Skin epidermis (tissue), 12 donors: Measurements from ENCODE around the gene RPL35.
"Not testable (repeated sequence)": the region's sequence is repeated elsewhere in the genome, so short reads cannot be mapped to it uniquely, and the experiment has no call there.

Experiments
- H3K27ac ChIP-seq, 21 experiments: fragments of 200-600 bp; sonication (generic) in 11 of 21; one replicate each; pipeline ENCODE4 v1.5.0; 2020; ENCODE audit warnings: mild to moderate bottlenecking in 3 of 21, inconsistent platforms in 2 of 21, moderate library complexity in 2 of 21
- H3K4me3 ChIP-seq, 7 experiments: fragments of 200-600 bp; sonication (generic) in 2 of 7; one replicate each; pipeline ENCODE4 v1.5.0; 2020; ENCODE audit warnings: inconsistent platforms in 2 of 7, mild to moderate bottlenecking in 2 of 7, moderate library complexity in 1 of 7

The RPL35 gene

GRCh38 chr9:124854822-124855221 is 6.9 kb downstream of the RPL35 start:
- Histone ChIP-seq H3K4me3 (no peak overlapping the region), H3K27ac (no peak overlapping the region)

DNA sequence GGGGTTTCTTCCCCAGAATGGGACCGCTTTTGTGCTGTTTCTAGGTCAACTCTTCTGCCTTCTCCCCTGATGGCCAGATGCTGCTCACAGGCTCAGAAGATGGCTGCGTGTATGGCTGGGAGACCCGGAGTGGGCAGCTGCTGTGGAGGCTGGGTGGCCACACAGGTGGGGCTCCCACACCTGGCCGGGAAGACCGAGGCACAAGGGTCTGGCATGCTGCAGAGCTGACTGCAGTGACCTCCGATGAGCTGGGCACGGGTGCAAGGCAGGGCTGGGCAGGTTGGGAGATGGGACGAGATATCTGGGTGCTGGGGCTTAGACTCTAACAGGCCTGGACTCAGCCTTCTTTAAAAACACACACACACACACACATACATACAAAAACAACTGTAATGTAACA is 7.6 kb downstream of the RPL35 start:
- Histone ChIP-seq H3K27ac (peak overlapping the region in 1 of 21 experiments; percentile 47), H3K4me3 (no peak overlapping the region)

- Histone ChIP-seq H3K4me3 (peak overlapping the region; percentile 28 to 44 (median 35)), H3K27ac (peak overlapping the region in 11 of 21 experiments; percentile 7 to 70 (median 27))
Observed at GRCh38 chr9:124853605-124854143, 8.1 kb downstream of the RPL35 start.

DNA sequence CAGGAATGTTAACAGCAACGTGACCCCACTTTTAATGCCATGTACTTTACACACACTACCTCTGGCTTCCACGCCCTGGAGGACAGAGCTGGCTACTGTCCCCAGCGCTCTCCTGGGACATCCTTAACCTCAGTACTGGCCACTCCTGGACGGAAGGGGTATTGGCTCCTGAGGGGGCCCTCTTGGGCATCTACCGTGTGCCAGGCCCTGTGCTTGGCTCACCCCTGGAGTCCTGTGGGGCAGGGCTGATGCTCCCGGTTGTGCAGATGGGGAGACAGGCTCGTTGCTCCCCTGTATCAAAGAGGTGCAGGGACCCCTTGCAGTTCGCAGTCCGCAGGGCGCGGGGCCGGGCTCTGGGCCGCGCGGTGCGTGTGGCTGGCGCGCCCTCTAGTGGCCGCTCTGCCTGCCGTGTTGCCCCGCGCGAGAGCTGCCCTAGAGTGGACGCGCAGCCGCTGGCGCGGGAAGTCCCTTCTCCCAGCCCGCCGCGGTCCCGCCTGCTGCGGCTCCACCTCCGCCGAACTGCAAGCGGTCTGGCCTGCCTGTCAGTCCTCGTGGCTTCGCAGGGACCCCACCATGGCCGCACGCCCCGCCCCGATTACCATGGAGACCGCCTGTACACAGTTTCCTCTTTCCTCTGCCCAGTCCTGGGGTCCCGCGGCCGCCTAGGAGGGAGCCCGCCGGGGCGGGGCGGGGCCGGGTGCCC is 8.8 kb downstream of the RPL35 start, which contains the start of gene WDR38:
Gene WDR38, plus strand, starts transcription at position 632 of the 703 bp plus-strand sequence. CDS start 72 bp downstream, outside the sequence.
- peak within 1 kb of the TSS in 12 of 21 experiments; percentile 5 to 70 (median 26) for H3K27ac ChIP-seq
- H3K4me3 ChIP-seq: peak within 1 kb of the TSS; percentile 28 to 44 (median 35)

GRCh38 chr9:124852121-124852828 is 9.5 kb downstream of the RPL35 start:
- Histone ChIP-seq H3K27ac (peak overlapping the region in 5 of 21 experiments; percentile 7 to 47 (median 27)), H3K4me3 (peak overlapping the region in 3 of 7 experiments; percentile 28 to 35 (median 31))

GRCh38 chr9:124849801-124850200 is 12.0 kb downstream of the RPL35 start:
- Histone ChIP-seq H3K27ac (no peak overlapping the region), H3K4me3 (no peak overlapping the region)

GRCh38 chr9:124846969-124847368 is 14.8 kb downstream of the RPL35 start:
- H3K4me3 ChIP-seq: no peak overlapping the region
- H3K27ac ChIP-seq: no peak overlapping the region

GRCh38 chr9:124846467-124846866 is 15.3 kb downstream of the RPL35 start:
- H3K4me3 ChIP-seq, H3K27ac ChIP-seq: not testable (repeated sequence)

DNA sequence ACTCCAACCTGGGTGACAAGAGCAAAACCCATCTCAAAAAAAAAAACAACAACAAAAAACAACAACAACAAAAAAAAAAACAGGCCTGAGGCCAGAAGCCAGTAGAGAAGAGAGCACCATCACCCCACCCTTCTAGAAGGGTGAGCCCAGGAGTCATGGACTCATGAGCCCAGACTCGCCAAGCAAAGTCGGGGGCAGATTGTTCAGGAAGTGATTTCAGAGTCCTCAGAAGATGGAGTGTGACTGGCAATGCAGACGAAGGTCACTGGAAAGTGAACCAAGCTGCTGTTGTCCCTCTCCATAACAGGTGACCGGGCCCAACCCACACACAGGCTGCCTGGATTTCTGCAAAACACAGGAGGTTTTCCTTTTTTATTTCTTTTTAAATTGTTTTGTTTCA is 17.5 kb downstream of the RPL35 start:
- H3K27ac ChIP-seq: no peak overlapping the region

DNA sequence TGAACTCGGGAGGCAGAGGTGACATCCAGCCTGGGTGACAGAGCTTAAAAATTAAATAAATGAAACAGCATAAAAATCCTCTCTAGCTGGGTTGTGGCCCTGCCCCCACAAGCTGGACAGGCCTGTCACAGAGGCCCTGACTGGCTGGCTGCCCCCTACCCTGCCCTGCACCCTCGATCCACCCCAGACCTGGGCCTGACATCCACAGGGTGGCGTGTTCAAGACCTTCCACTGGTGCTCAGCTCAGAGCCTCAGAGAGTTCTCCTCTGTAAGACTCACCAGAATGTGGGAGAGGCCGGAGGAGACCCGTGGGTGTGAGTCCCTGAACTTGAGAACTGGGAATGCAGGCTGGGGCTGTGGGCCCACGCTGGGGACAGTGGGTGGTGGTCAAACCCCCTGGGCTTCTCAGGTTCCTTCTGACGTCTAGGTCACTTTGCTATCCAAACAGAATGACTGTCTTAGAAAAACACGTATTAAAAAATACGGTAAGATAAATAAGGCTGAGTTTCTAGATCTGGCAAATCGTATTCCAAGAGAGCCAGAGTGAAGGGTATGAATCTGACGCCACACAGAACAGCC is 18.2 kb downstream of the RPL35 start:
- H3K27ac ChIP-seq: no peak overlapping the region

More for the DNA sequence above, 17.5 kb downstream of the RPL35 start:
- no peak overlapping the region for H3K4me3 ChIP-seq

DNA sequence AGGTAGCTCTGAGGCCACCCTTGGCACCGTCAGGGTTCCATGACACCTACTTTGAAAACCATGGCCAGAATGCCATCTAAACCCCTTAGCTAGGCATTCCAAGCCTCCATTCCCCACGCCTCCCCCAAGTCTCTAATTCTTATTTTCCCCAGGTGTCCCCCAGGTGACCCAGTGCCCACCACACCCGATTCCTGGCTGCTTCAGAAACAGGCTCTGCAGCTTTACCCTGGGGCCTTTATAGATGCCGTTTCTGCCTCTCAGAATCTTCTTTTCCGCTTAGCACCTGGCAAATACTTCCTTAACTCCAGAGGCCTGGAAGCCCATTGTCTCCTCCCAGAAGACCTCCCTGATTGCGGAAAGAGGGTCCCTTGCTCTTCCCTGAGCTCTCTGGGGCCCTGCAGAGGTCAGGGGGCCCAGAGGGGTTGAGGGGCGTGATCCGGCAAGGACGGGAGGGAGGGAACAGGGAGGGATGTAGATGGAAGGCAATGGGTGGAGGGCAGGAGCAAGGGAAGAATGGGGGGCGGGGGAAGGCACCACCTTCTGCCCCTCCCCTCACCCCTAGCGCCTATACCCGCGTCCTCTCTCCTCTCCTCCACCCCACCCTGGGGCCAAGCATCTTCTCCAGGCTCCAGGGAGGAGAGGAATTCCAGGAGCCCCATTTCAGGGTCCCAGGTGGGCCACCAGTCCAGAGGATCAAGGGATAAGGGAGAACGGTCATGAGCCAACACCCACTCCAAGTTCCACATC is 20.5 kb downstream of the RPL35 start:
- H3K27ac ChIP-seq: no peak overlapping the region
- H3K4me3 ChIP-seq: no peak overlapping the region

More for the DNA sequence above, 18.2 kb downstream of the RPL35 start:
- H3K4me3 ChIP-seq: no peak overlapping the region

GRCh38 chr9:124840300-124840833 is 21.4 kb downstream of the RPL35 start:
- H3K27ac ChIP-seq: no peak overlapping the region

GRCh38 chr9:124839612-124840299 is 22.0 kb downstream of the RPL35 start:
- Histone ChIP-seq H3K27ac (no peak overlapping the region), H3K4me3 (no peak overlapping the region)

More at GRCh38 chr9:124840300-124840833, 21.4 kb downstream of the RPL35 start:
- H3K4me3 ChIP-seq: no peak overlapping the region

DNA sequence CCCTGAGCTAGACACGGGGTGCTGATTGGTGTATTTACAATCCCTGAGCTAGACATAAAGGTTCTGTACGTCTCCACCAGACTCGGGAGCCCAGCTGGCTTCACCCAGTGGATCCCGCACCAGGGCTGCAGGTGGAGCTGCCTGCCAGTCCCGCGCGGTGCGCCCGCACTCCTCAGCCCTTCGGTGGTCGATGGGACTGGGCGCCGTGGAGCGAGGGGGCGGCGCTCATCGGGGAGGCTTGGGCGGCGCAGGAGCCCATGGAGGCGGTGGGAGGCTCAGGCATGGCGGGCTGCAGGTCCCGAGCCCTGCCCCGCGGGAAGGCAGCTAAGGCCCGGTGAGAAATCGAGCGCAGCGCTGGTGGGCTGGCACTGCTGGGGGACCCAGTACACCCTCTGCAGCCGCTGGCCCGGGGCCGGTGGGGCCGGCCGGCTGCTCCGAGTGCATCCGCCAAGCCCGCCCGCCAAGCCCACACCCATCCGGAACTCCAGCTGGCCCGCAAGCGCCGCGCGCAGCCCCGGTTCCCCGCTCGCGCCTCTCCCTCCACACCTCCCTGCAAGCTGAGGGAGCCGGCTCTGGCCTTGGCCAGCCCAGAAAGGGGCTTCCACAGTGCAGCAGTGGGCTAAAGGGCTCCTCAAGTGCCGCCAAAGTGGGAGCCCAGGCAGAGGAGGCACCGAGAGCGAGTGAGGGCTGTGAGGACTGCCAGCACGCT is 23.0 kb downstream of the RPL35 start:
- H3K27ac ChIP-seq: not testable (repeated sequence)
- peak overlapping the region in 1 of 7 experiments; percentile 9 for H3K4me3 ChIP-seq

- H3K27ac ChIP-seq, H3K4me3 ChIP-seq: not testable (repeated sequence)
Observed at GRCh38 chr9:124838132-124838531, 23.6 kb downstream of the RPL35 start.

DNA sequence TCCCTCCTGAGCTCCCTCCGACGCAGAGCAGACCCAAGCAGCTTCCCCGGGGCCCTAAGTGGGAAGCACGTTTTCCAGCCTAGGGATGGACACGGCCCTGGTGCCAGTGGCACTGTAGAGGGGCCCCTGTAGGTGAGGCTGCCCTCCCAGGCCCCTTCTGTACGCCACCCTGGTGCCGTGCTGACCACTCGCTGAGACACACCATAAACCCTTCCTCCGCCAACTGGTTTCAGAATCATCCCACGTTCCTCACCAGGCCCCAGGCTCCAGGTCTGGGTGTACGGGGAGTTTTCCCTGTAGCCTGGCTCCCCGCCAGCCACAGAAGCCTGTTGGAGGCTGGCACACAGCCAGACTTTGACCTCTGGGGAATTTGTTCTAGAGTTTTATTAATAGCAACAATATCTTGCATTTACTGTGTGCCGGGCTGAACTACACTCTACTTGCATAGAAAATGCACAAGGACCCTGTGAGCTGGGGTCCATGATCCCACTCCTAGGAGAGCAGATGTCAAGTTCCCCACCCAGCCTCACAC is 26.7 kb downstream of the RPL35 start:
- peak overlapping the region in 3 of 21 experiments; percentile 9 to 38 (median 31) for H3K27ac ChIP-seq
- no peak overlapping the region for H3K4me3 ChIP-seq

- H3K4me3 ChIP-seq: no peak overlapping the region
Observed at GRCh38 chr9:124834591-124834990, 27.2 kb downstream of the RPL35 start.

More at GRCh38 chr9:124834591-124834990, 27.2 kb downstream of the RPL35 start:
- H3K27ac ChIP-seq: peak overlapping the region in 4 of 21 experiments; percentile 9 to 38 (median 24)
